HG02943 (cell line): Measurements from ENCODE around the gene NCKAP5L.
"Not testable (repeated sequence)": the region's sequence is repeated elsewhere in the genome, so short reads cannot be mapped to it uniquely, and the experiment has no call there.

Source experiments
- ATAC-seq: cut with Tn5 transposase; IDR thresholded peaks from one replicate; pipeline ENCODE4 v1.9.1; 2021; ENCODE audit warnings: mild to moderate bottlenecking, low read depth, moderate library complexity; ENCODE audit not compliant: unreplicated experiment

The NCKAP5L gene

DNA sequence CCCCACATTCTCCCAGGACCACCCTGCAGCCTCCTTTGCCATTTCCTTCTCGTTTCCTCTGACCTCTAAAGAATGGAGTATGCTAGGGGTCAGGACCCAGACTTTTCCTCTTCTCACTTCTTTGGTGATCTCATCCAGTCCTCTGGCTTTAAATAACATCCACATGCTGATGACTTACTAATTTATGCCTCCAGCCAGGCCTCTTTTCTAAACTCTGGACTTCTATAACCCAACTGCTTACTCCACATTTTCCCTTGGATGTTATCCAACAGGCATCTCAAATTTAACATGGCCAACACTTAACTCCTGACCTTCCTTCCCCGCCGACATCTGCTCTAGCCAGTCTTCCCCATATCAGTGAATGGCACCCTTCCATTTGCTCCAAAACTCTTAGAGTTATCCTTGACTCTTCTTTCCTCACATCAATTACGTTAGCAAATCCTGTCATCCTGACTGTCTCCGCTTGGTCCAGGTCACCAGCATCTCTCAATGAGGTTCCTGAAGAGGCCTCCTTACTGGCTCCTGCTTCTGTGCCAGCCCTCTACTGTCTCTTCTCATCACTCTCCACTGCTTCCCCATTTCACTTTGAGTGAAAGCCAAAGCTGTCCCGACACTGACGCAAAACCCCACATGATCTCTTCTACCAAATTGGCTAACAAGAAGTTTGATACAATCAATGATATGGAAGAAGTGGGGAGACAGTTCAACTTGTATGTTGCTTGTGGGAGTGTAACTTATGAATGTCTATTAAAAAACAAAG, 44.1 kb downstream of the NCKAP5L start:
- no peak for ATAC-seq

DNA sequence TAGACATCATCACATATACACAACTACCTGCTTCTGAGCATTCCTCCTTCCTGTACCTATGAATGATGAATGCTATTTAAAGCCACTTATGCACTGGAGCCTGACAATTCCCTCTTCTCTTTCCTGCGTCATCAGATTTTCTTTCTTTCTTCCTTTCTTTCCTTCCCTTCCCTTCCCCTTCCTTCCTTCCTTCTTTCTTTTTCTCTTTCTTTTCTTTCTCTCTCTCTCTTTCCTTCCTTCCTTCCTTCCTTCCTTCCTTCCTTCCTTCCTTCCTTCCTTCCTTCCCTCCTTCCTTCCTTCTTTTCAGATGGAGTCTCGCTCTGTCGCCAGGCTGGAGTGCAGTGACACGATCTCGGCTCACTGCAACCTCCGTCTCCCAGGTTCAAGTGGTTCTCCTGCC, 47.3 kb downstream of the NCKAP5L start:
- ATAC-seq = not testable (repeated sequence)

DNA sequence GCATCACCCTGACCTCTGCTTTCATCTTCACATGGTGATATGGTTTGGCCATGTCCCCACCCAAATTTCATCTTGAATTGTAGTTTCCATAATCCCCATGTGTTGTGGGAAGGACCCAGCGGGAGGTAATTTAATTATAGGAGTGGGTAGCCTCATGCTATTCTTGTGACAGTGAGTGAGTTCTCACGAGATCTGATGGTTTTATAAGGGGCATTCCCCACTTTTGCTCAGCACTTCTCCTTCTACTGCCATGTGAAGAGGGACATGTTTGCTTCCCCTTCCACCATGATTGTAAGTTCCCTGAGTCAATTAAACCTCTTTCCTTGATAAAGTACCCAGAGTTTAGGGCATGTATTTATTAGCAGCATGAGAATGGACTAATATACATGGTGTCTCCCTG, 48.6 kb downstream of the NCKAP5L start:
- no peak for ATAC-seq

DNA sequence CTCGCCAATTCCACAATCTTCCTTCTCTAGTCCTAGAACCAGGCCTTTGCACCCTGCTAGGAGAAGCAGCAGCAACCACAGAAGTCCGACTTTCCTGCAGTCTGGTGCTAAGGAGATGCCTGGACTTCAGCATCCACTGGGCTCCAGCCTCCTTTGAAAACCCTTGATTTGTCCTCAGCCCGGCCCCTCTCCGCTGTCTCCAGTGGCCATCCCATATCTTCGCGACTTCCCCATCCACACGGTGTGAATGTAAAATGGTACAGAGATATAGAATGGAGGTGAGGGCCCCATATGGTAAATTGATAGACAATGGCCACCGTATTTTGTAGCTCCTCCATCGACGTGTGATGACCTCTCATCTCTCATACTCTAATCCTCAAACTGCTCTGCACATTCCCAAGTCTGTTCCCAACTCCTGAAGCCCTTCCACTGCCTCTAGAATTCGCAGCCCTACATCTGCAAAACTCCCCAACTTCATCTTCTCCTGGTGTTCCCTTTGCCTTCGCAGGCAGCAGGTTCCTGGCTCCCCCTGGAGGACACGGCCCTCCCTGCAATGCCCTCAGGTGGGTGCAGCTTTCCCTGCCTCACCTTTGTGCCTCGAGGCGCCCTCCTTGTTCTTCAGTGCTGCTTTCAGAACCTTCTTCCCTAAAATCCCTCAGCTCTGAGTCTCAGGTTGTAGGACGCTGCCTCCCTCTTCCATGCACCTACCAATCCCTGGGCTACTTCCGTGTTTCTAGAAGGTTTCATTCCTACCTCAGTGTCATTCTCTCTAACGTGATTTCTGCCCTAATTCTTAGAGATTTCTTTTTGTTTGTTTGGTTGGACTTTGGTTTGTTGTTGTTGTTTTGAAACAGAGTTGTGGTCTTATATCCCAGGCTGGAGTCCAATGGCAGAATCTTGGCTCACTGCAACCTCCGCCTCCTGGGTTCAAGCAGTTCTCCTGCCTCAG, 50.1 kb downstream of the NCKAP5L start:
- ATAC-seq = no peak

GRCh38 chr12:49777341-49777740, 50.9 kb downstream of the NCKAP5L start:
- ATAC-seq = no peak

- no peak for ATAC-seq
These were observed 51.4 kb downstream of the NCKAP5L start for GRCh38 chr12:49776858-49777257.

DNA sequence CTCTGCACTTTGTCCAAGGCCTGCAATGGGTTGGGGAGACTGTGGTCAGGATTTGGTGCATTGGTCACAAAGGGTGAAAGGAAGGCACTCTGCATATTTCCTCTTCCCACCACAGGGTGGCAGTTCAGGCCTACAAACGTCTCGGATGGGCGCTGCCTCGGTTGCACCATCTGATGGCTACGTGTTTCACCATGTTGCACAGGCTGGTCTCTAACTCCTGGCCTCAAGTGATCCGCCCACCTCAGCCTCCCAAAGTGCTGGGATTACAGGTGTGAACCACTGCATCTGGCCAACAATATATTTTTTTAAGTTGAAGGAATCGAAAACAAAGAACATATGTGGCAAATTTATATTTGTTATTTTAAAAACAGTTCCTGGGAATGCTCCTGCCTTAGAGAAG, 51.8 kb downstream of the NCKAP5L start:
- ATAC-seq = no peak

GRCh38 chr12:49773102-49773501, 55.1 kb downstream of the NCKAP5L start:
- not testable (repeated sequence) for ATAC-seq

DNA sequence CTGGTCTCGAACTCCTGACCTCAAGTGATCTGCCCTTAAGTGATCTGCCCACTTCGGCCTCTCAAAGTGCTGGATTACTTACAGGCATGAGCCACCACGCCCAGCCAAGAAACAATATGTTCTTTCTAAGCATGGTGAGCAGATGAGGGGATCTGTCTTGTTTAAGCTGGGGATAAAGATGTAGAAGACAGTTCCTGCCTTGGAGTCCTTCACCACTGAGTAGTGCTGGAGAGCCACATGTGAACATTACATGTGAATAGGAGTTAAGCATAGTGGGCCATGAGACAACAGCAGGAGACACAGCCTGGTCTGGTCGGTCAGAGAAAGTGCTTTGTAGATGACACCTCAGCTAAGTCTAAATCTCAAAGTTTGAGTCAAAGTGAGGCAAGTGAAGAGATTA, 60.9 kb downstream of the NCKAP5L start:
- no peak for ATAC-seq

- no peak for ATAC-seq
These were observed 62.1 kb downstream of the NCKAP5L start for GRCh38 chr12:49766115-49766455.

- no peak for ATAC-seq
These were observed 64.1 kb downstream of the NCKAP5L start for GRCh38 chr12:49764126-49764525.

DNA sequence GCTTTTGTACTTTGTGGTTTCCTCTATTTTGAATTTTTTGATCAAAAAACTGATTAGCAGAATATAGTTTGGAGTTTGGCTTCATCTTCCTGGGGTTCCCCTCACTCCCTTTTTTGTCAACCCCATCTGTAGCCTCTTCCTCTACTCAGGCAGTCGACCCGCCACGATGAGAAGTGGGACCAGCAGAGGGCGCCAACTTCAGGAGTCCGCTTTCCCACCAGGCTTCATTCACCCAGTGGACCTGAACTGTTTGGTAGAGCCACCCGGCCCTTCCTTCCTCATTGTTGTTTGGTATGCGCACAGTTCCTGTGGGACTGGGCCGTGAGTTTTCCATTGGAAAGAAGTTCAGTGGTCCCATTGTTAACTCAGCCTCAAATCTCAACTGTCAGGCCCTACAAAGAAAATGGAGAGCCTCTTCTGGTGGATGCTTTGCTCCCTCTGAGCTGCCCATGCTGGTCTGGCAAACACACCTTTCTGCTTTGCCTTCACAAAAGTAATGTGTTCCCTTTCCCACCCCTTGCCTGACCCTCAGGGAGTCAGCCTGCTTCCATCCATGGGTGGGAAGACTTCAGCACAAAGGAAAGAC, 65.1 kb downstream of the NCKAP5L start:
- ATAC-seq = no peak

DNA sequence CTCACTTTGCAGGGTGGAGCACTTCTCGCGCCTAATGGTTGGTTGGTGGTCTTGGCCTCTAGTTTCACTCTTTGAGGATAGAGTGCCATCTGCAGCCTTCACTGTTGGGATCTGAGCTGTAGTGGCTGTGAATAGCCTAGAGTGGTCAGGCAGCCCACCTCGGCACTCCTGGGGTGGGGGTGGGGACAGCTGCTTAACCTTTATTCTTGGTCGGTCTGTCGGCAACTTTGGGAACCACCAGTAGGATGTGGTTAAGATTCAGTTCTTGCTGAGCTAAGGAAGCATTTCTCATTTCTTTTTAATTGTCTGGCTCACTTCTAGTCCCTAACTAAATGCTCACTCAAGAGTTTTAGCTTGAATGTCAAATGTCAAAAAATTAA, 65.8 kb downstream of the NCKAP5L start:
- no peak for ATAC-seq

GRCh38 chr12:49761677-49762467, 66.3 kb downstream of the NCKAP5L start:
- ATAC-seq = no peak

GRCh38 chr12:49750996-49751393, 77.2 kb downstream of the NCKAP5L start:
- no peak for ATAC-seq

- ATAC-seq = no peak
These were observed 77.9 kb downstream of the NCKAP5L start for GRCh38 chr12:49750027-49750995.

- ATAC-seq = no peak
These were observed 79.4 kb downstream of the NCKAP5L start for GRCh38 chr12:49748800-49749199.

- ATAC-seq = no peak
These were observed 79.9 kb downstream of the NCKAP5L start for GRCh38 chr12:49748306-49748705.

- no peak for ATAC-seq
These were observed 83.8 kb downstream of the NCKAP5L start for GRCh38 chr12:49744363-49744885.
